HepG2 (cell line): ENCODE measurements around the gene KIF7. TPM values are rescaled to one million over a fixed set of nuclear protein-coding genes. Genes with fewer than 3 reads are reported as not detected.

Source experiments
- FOSL1 ChIP-seq: sonication (generic); formaldehyde crosslinking; IDR thresholded peaks from 2 replicates; pipeline ENCODE4 v1.9.0; 2021; ENCODE audit warnings: missing genetic modification reagents, borderline replicate concordance
- FOXM1 ChIP-seq: sonication (generic); formaldehyde crosslinking; IDR thresholded peaks from 2 replicates; pipeline ENCODE4 v1.5.0; 2020; ENCODE audit warnings: missing genetic modification reagents
- MED1 ChIP-seq: sonication (generic); formaldehyde crosslinking; IDR thresholded peaks from 2 replicates; pipeline ENCODE4 v1.4.0; 2020; ENCODE audit warnings: missing genetic modification reagents
- SIN3A ChIP-seq: IDR thresholded peaks from 2 replicates; pipeline ENCODE4 v1.6.1; 2011; ENCODE audit warnings: low read depth, mild to moderate bottlenecking, control low read depth, low read length, borderline replicate concordance
- TBX2 ChIP-seq: sonication (generic); formaldehyde crosslinking; IDR thresholded peaks from 2 replicates; pipeline ENCODE4 v1.5.0; 2020; ENCODE audit warnings: missing genetic modification reagents, mild to moderate bottlenecking, borderline replicate concordance
- ZBTB1 ChIP-seq: sonication (generic); formaldehyde crosslinking; IDR thresholded peaks from 2 replicates; pipeline ENCODE4 v1.4.0; 2020; ENCODE audit warnings: missing genetic modification reagents, borderline replicate concordance
- ZFP36L1 ChIP-seq: sonication (generic); formaldehyde crosslinking; IDR thresholded peaks from 2 replicates; pipeline ENCODE4 v1.8.0; 2022; ENCODE audit warnings: mild to moderate bottlenecking, missing genetic modification reagents, moderate library complexity
- polyA plus RNA-seq, 8 experiments: library from polyadenylated mRNA; depleted of rRNA in 3 of 8; stranded (reverse) in 7 of 8; unstranded in 1 of 8; fragments of >200 nt; fragmentation: Illumina TruSeq in 4 of 8; extraction: Trizol in 4 of 8; gene quantifications; 2 replicates each; pipeline versions ENCODE4 v1.2.1 to v1.2.3, GENCODE V29; 2011 to 2016; ENCODE audit warnings: low read depth in 4 of 8, missing spikeins in 1 of 8, mixed read lengths in 1 of 8; ENCODE audit not compliant: insufficient read depth in 1 of 8
- total RNA-seq, 5 experiments: library from RNA; depleted of rRNA; stranded (reverse); fragments of >200 nt; fragmentation: Illumina TruSeq; extraction: Trizol; gene quantifications; 2 replicates each; pipeline ENCODE4 v1.2.3, GENCODE V29; 2016; ENCODE audit warnings: low read depth in 1 of 5
- TF ChIP-seq, protein P1 (sequence below): sonication (generic); formaldehyde crosslinking; IDR thresholded peaks from 2 replicates; pipeline ENCODE4 v1.4.0; 2020; ENCODE audit warnings: mild to moderate bottlenecking, missing genetic modification reagents
- TF ChIP-seq, protein P2 (sequence below): conservative IDR thresholded peaks from 2 replicates; pipeline ENCODE4 v1.6.1; 2018; ENCODE audit warnings: missing genetic modification reagents
- TF ChIP-seq, protein P3 (sequence below): IDR thresholded peaks from 2 replicates; pipeline ENCODE4 v1.6.1; 2012; ENCODE audit warnings: low read depth, low read length, improper control_type of control experiment
- TF ChIP-seq, protein P4 (sequence below): IDR thresholded peaks from 2 replicates; pipeline ENCODE4 v1.6.1; 2012; ENCODE audit warnings: inconsistent platforms
- TF ChIP-seq, protein P5 (sequence below): sonication (generic); formaldehyde crosslinking; IDR thresholded peaks from 2 replicates; pipeline ENCODE4 v1.4.0; 2020; ENCODE audit warnings: low read depth, mild to moderate bottlenecking, missing genetic modification reagents
- TF ChIP-seq, protein P6 (sequence below), 2 experiments: fragments of 450-650 bp in 1 of 2; sonication (generic) in 1 of 2; formaldehyde crosslinking in 1 of 2; IDR thresholded peaks; 2 replicates each; pipeline versions ENCODE4 v1.6.1 to v1.8.0; 2016 to 2022; ENCODE audit warnings: antibody characterized with exemption in 1 of 2, mild to moderate bottlenecking in 1 of 2, missing genetic modification reagents in 1 of 2

Gene KIF7
- total and polyA plus RNA-seq, 2 of the 13 experiments (the other 11 are each of a cell fraction or from before 2014, with no cell fraction given) = 1.5 to 6.2 TPM

DNA sequence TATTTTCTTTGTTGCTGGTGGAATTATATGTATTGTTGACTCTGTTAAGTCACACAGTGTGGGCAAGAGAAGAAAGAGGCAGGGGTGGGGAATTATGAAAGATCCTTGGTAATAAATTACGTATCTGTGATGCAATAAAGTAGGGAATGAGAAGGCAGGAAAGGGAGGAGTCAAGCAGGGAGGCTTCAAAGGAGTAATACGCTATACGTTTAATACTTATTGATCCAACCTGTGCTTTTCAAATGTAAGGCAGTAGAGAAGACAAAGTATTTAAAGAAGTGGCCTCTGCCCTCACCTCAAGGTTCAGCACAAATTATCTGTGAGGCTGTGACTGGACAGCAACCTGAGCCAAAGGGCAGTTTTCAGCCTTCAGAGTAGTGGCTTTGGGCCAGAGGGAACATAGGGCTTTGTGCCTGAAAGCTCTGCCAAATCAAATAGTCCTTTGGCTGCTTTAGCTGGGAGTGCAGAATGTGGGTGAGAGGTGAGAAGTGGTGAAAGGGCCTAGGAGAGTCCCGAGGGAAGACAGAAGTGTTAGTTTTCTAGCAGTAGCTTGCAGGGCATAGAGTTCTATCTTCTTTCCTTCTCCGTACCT lies 25.1 kb upstream of the KIF7 start (continued):
- no peak for TF ChIP-seq FOSL1 (CRISPR knock-in tag)
- TF ChIP-seq SIN3A = no peak
- TF ChIP-seq, protein P1, sequence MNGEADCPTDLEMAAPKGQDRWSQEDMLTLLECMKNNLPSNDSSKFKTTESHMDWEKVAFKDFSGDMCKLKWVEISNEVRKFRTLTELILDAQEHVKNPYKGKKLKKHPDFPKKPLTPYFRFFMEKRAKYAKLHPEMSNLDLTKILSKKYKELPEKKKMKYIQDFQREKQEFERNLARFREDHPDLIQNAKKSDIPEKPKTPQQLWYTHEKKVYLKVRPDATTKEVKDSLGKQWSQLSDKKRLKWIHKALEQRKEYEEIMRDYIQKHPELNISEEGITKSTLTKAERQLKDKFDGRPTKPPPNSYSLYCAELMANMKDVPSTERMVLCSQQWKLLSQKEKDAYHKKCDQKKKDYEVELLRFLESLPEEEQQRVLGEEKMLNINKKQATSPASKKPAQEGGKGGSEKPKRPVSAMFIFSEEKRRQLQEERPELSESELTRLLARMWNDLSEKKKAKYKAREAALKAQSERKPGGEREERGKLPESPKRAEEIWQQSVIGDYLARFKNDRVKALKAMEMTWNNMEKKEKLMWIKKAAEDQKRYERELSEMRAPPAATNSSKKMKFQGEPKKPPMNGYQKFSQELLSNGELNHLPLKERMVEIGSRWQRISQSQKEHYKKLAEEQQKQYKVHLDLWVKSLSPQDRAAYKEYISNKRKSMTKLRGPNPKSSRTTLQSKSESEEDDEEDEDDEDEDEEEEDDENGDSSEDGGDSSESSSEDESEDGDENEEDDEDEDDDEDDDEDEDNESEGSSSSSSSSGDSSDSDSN (CRISPR knock-in tag) = no peak
- TF ChIP-seq, protein P2, sequence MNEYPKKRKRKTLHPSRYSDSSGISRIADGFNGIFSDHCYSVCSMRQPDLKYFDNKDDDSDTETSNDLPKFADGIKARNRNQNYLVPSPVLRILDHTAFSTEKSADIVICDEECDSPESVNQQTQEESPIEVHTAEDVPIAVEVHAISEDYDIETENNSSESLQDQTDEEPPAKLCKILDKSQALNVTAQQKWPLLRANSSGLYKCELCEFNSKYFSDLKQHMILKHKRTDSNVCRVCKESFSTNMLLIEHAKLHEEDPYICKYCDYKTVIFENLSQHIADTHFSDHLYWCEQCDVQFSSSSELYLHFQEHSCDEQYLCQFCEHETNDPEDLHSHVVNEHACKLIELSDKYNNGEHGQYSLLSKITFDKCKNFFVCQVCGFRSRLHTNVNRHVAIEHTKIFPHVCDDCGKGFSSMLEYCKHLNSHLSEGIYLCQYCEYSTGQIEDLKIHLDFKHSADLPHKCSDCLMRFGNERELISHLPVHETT = no peak
- TF ChIP-seq FOXM1 = no peak
- TF ChIP-seq, protein P3, sequence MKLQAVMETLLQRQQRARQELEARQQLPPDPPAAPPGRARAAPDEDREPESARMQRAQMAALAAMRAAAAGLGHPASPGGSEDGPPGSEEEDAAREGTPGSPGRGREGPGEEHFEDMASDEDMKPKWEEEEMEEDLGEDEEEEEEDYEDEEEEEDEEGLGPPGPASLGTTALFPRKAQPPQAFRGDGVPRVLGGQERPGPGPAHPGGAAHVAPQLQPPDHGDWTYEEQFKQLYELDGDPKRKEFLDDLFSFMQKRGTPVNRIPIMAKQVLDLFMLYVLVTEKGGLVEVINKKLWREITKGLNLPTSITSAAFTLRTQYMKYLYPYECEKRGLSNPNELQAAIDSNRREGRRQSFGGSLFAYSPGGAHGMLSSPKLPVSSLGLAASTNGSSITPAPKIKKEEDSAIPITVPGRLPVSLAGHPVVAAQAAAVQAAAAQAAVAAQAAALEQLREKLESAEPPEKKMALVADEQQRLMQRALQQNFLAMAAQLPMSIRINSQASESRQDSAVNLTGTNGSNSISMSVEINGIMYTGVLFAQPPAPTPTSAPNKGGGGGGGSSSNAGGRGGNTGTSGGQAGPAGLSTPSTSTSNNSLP = peak; percentile 71
- no peak for TF ChIP-seq TBX2
- TF ChIP-seq, protein P4, sequence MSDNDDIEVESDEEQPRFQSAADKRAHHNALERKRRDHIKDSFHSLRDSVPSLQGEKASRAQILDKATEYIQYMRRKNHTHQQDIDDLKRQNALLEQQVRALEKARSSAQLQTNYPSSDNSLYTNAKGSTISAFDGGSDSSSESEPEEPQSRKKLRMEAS = no peak; the same call in 1 of the 2 replicates
- TF ChIP-seq, protein P5, sequence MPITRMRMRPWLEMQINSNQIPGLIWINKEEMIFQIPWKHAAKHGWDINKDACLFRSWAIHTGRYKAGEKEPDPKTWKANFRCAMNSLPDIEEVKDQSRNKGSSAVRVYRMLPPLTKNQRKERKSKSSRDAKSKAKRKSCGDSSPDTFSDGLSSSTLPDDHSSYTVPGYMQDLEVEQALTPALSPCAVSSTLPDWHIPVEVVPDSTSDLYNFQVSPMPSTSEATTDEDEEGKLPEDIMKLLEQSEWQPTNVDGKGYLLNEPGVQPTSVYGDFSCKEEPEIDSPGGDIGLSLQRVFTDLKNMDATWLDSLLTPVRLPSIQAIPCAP (CRISPR knock-in tag) = no peak
- TF ChIP-seq, protein P6, sequence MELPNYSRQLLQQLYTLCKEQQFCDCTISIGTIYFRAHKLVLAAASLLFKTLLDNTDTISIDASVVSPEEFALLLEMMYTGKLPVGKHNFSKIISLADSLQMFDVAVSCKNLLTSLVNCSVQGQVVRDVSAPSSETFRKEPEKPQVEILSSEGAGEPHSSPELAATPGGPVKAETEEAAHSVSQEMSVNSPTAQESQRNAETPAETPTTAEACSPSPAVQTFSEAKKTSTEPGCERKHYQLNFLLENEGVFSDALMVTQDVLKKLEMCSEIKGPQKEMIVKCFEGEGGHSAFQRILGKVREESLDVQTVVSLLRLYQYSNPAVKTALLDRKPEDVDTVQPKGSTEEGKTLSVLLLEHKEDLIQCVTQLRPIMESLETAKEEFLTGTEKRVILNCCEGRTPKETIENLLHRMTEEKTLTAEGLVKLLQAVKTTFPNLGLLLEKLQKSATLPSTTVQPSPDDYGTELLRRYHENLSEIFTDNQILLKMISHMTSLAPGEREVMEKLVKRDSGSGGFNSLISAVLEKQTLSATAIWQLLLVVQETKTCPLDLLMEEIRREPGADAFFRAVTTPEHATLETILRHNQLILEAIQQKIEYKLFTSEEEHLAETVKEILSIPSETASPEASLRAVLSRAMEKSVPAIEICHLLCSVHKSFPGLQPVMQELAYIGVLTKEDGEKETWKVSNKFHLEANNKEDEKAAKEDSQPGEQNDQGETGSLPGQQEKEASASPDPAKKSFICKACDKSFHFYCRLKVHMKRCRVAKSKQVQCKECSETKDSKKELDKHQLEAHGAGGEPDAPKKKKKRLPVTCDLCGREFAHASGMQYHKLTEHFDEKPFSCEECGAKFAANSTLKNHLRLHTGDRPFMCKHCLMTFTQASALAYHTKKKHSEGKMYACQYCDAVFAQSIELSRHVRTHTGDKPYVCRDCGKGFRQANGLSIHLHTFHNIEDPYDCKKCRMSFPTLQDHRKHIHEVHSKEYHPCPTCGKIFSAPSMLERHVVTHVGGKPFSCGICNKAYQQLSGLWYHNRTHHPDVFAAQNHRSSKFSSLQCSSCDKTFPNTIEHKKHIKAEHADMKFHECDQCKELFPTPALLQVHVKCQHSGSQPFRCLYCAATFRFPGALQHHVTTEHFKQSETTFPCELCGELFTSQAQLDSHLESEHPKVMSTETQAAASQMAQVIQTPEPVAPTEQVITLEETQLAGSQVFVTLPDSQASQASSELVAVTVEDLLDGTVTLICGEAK (IDR thresholded peaks at IDR 0.05) = no peak
- TF ChIP-seq, protein P6 (CRISPR knock-in tag; IDR thresholded peaks at IDR 0.05) = no peak
- TF ChIP-seq ZFP36L1 (CRISPR knock-in tag) = no peak
- no peak for TF ChIP-seq ZBTB1 (CRISPR knock-in tag)
- TF ChIP-seq MED1 (CRISPR knock-in tag) = peak; percentile 47
